Measurements from ENCODE around the gene MUC20.

DNA sequence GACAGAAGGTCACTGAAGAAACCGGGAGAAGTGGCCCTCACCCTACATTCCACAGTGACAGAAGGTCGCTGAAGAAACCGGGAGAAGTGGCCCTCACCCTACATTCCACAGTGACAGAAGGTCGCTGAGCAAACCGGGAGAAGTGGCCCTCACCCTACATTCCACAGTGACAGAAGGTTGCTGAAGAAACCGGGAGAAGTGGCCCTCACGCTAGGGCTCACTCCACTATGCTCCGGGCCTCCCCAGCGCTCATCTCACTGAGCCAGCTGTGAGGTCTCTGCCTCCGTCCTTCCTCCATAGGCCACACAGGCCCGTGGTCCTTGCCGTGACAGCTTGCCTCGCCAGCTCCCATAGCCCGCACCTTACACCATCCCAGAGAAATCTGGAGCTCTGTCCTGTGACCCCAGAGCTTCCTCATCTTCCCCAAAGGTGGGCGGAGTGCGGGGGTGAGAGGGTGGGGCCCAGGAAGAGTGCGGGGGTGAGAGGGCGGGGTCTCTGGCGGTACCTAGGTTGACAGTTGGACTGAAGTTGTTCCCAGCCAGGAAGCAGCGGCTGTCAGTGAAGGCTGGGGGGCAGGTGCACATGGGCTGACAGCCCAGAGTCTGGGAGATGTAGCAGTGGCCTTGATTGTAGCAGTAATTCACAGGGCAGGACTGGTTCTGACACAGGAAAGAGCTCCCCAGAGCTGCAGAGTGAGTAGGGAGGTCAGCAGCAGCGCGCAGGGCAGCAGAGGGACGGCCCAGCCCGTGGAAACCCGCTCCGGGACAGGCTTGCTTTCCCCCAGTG, 32.0 kb downstream of the MUC20 start:
- TF ChIP-seq, protein P1, sequence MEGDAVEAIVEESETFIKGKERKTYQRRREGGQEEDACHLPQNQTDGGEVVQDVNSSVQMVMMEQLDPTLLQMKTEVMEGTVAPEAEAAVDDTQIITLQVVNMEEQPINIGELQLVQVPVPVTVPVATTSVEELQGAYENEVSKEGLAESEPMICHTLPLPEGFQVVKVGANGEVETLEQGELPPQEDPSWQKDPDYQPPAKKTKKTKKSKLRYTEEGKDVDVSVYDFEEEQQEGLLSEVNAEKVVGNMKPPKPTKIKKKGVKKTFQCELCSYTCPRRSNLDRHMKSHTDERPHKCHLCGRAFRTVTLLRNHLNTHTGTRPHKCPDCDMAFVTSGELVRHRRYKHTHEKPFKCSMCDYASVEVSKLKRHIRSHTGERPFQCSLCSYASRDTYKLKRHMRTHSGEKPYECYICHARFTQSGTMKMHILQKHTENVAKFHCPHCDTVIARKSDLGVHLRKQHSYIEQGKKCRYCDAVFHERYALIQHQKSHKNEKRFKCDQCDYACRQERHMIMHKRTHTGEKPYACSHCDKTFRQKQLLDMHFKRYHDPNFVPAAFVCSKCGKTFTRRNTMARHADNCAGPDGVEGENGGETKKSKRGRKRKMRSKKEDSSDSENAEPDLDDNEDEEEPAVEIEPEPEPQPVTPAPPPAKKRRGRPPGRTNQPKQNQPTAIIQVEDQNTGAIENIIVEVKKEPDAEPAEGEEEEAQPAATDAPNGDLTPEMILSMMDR (conservative IDR thresholded peaks at IDR 0.05 in 1 of 2, IDR thresholded peaks at IDR 0.05 in 1 of 2; ENCODE audit: low read depth in 1 of 2, low read length in 2 of 2): no peak
- TF ChIP-seq EZH2 (IDR thresholded peaks at IDR 0.05; ENCODE audit: low read length, missing control alignments): no peak
